ENCODE data around the gene CST9L. TPM values are rescaled to one million over a fixed set of nuclear protein-coding genes. Genes with fewer than 3 reads are reported as not detected.

Gene CST9L, protein sequence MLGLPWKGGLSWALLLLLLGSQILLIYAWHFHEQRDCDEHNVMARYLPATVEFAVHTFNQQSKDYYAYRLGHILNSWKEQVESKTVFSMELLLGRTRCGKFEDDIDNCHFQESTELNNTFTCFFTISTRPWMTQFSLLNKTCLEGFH
- total RNA-seq (2022; extraction: Qiagen RNA extraction; ENCODE audit: low read depth) = not detected in 5 replicates

DNA sequence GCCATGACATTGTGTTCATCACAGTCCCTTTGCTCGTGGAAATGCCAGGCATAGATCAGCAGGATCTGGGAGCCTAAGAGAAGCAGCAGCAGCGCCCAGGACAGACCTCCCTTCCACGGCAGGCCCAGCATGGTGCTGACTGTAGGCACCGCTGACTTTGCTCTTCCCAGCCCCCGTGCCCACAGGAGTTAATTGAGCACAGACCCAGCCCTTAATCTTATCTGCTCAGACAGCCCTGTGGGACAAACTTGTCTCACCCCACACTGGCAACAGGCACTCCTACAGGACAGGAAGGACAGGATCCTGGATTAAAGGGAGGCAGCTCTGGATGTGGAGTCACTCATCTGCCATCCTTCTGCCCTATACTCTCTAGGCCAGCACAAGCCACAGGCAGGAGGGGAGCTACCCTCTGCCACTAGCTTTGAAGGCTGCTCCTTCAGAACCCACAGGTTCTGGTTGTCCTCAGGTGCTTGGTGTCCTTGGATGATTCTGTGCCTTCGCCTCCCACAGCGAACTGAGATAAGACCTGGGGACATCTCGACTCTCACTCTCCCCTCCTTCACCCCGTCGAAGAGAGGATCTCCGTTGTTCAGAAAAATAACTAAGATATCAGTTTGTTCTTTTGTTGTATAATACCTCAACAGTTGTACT is at the start of gene CST9L:
CST9L (minus strand) TSS at position 165 of the 651 bp plus-strand sequence; CDS start at position 131, 34 bp downstream.

DNA sequence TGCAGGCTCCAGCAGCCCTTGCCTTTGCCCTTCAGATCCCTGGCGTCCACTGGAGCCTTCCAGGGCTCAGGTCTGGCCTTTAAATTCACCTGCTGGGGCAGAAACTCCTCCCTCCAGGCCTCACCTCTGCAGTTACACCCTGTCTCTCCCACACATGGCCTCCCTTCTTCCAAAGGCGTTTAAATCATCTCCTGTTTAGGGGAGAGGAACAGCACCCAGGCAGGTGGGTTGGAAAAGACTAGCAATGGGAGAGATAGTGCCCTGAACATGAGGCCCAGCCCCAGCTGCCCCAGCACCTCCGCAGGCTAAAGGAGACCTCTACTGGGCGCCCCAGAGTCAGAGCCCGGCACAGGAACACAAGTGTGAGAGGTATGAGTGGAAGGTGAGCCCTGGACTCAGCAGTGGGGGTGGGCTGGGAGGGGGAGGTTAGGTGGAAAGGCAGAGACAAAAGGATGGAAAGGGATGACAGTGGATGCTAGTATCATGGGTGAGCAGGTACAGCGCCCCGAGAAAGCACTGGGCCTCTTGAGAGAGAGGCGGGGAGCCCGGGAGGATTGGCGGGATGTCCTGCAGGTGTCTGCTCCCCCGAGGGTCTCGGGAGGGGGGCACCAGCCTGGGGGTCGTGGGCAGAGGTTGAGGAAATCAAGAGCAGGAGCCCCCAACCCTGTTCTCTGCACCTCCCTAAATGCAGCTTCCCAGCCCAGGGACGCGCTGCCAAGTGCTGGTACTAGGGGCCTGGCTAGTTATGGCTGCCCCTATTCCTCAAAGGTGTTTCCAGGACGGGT is 37.8 kb upstream of the CST9L start, which contains the start of gene CST9:
CST9 (minus strand) TSS at position 51 of the 785 bp plus-strand sequence. CDS start 53 bp downstream, outside the sequence.

Other genes starting within 250 kb of the CST9L start
- 57.9 to 74.5 TPM (median 70.9 TPM) in 5 replicates for gene NXT1, start 217.7 kb downstream of the CST9L start, total RNA-seq (2022; extraction: Qiagen RNA extraction; ENCODE audit: low read depth)
- gene GZF1, start 206.3 kb downstream of the CST9L start, total RNA-seq (2022; extraction: Qiagen RNA extraction; ENCODE audit: low read depth) = 9.5 to 13.2 TPM (median 11.6 TPM) in 5 replicates
- gene NAPB, start 147.0 kb downstream of the CST9L start, total RNA-seq (2022; extraction: Qiagen RNA extraction; ENCODE audit: low read depth) = 3.2 to 4.2 TPM (median 3.9 TPM) in 5 replicates
- gene CSTL1, start 128.8 kb downstream of the CST9L start, total RNA-seq (2022; extraction: Qiagen RNA extraction; ENCODE audit: low read depth) = not detected in 5 replicates
- gene CST11, start 115.6 kb downstream of the CST9L start, total RNA-seq (2022; extraction: Qiagen RNA extraction; ENCODE audit: low read depth) = not detected in 5 replicates
- gene CST8, start 77.4 kb downstream of the CST9L start, total RNA-seq (2022; extraction: Qiagen RNA extraction; ENCODE audit: low read depth) = not detected in 5 replicates
- gene CST9, start 37.4 kb upstream of the CST9L start, total RNA-seq (2022; extraction: Qiagen RNA extraction; ENCODE audit: low read depth) = not detected in 5 replicates
- 234 to 361 TPM (median 335 TPM) in 5 replicates for gene CST3, start 69.5 kb upstream of the CST9L start, total RNA-seq (2022; extraction: Qiagen RNA extraction; ENCODE audit: low read depth)
- gene CST4, start 120.6 kb upstream of the CST9L start, total RNA-seq (2022; extraction: Qiagen RNA extraction; ENCODE audit: low read depth) = not detected in 5 replicates
- gene CST1, start 182.5 kb upstream of the CST9L start, total RNA-seq (2022; extraction: Qiagen RNA extraction; ENCODE audit: low read depth) = 0.35 to 1.9 TPM (median 0.94 TPM) in 5 replicates

Data from A549 treated with DMSO at 1 μM for 4 hours (cell line).